SW 1271 (cell line): ENCODE data around the gene SLX1A.
"Not testable (repeated sequence)": the region's sequence is repeated elsewhere in the genome, so short reads cannot be mapped to it uniquely, and the experiment has no call there.

ENCODE experiments used
- DNase-seq, 2 experiments: peaks; one replicate each; lab custom pipeline; 2025; lab: John Stamatoyannopoulos, UW

SLX1A gene

DNA sequence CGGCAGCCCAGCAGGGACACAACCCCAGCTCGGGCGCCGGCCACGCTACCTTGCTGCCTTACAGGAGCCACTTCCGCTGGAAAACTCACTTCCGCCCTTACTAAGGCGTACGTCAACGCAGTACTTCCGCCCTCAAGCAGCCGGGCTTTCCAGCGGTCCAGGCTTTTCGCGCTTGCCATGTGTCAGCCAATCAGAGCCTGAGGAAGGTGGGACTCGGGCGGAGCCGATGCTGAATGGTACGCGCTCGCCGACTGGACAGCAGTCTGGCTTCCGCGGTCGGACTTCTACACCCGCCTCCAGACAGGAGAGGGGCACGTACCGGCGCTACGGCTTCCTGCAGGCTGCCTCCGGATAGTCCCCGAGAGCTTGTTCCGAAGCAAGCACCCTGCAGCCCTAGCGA lies at the start of gene SLX1A, which contains the start of gene BOLA2B:
TSS of gene SLX1A (plus strand) at position 261 of the 400 bp plus-strand sequence. CDS start 210 bp downstream, outside the sequence.
TSS of gene BOLA2B (minus strand) at position 52 of the 400 bp plus-strand sequence. CDS start 71 bp downstream, outside the sequence.
- not testable (repeated sequence) for DNase-seq

DNA sequence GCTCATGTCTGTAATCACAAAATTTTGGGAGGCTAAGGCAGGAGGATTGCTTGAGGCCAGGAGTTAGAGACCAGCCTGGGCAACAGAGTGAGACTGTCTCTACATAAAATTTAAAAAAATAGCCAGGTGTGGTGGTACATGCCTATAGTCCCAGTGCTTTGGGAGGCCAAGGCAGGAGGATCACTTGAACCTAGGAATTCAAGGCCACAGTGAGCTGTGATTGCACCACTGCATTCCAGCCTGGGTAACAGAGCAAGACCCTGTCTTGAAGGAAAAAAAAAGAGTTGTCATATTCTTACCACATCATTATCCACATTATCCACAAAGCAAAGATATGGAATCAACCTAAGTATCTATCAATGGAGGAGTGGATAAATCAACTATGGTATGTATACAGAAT lies 49.7 kb upstream of the SLX1A start:
- DNase-seq, result no peak

DNA sequence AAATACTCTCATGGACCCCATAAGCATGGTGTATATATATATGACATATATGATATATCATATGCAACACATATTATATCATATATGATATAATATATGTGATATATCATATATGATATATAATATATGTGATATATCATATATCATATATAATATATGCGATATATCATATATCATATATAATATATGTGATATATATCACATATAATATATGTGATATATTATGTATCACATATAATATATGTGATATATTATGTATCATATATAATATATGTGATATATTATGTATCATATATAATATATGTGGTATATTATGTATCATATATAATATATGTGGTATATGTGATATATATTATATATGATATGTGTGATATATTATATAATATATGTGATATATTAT lies 48.8 kb upstream of the SLX1A start:
- DNase-seq, result no peak

DNA sequence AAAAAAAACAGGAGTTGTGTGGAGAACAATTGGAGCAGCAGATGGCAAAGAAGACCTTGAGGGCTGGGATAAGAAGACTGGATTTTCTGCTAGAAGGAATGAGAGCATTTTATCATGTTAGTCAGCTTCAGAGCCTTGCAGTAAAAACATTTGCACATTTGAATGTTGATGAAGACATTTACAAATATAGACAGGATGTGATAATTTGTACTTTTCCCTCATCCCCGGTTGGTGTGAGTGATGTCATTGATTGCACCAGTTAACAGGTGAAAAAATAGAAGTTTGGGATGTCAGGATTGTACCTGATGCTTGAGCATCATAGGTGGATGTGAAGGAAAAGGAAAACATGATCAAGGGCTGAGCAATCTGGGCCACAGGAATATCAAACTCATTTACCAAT lies 48.0 kb upstream of the SLX1A start:
- DNase-seq, result no peak

DNA sequence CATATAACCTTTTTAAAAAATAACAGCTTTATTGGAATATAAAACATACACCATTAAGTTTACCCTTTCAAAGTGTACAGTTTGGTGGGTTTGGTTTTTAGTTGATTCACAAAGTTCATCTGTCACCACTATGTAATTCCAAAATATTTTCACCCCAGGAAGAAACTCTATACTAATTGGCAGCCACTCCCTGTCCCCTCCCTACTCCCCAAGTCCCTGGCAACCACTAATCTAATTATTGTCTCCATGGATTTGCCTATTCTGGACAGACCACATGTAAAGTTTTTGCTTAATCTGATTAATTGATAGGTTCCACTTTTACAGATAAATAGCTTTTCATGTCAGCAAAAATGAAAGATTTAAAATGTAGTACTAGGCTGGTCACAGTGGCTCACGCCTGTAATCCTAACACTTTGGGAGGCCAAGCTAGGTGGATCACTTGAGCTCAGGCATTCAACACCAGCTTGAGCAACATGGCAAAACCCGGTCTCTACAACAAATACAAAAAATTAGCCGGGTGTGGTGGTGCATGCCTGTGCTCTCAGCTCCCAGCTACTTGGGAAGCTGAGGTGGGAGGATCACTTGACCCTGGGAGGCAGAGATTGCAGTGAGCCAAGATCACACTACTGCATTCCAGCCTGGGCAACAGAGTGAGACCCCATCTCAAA lies 45.7 kb upstream of the SLX1A start:
- DNase-seq, result no peak

DNA sequence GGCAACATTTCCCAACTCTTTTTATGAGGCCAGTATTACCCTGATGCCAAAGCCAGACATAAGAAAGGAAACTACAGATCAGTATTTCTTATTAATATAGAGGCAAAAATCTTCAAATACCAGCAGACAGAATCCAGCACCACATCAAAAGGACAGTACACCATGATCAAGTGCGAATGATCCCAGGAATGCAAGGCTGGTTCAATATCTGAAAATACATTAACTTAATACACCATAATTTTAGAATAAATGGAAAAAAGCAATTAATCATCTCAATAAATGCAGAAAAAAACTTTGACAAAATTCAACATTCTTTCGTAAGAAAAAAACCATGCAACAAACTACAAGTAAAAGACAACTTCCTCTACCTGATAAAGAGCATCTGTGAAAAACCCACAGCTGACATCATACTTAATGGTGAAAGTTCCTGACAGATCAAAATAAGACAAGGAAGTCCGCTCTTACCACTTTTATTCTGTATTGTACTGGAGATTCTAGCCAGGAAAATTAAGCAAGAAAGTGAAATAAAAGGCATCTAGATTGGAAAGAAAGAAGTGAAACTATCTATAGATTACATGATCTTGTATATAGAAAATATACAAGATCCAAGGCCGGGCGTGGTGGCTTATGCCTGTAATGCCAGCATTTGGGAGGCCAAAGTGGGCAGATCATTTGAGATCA lies 44.3 kb upstream of the SLX1A start:
- DNase-seq, result no peak

DNA sequence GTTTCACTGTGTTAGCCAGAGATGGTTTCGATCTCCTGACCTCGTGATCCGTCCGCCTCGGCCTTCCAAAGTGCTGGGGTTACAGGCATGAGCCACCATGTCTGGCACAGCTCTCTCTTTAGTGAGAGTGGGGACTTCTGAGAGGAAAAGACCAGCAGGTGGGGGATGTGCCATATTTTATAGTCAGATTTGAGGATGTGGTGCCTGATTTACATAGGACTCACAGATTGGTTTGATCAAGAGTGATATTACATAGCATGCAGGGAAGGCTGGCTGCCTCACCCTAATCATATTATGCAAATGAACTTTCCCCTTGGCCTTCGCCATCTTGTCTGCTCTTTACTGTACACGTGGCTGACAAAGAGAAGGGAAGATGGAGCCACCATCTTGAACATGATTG lies 42.6 kb upstream of the SLX1A start:
- DNase-seq, result no peak

DNA sequence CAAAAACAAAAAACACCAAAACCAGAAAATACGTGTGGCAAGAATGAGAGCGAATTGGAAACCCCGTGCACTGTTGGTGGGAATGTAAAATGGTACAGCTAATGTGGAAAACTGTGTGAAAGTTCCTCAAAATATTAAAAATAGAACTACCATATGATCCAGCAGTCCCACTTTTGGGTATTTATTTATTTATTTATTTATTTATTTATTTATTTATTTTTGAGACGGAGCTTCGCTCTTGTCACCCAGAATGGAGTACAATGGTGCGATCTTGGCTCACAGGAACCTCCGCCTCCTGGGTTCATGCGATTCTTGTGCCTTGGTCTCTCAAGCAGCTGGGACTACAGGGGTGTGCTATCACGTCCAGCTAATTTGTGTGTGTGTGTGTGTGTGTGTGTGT lies 41.2 kb upstream of the SLX1A start:
- no peak for DNase-seq

DNA sequence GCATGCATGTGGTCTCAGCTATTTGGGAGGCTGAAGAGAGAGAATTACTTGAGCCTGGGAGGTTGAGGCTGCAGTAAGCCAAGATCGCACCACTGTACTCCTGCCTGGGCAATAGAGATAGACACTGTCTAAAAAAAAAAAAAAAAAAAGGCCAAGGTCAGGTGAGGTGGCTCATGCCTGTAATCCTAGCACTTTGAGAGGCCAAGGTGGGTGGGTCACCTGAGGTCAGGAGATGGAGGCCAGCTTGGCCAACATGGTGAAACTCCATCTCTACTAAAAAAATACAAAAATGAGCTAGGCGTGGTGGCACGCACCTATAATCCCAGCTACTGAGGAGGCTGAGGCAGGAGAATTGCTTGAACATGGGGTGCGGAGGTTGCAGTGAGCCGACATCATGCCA lies 38.5 kb upstream of the SLX1A start:
- no peak for DNase-seq

DNA sequence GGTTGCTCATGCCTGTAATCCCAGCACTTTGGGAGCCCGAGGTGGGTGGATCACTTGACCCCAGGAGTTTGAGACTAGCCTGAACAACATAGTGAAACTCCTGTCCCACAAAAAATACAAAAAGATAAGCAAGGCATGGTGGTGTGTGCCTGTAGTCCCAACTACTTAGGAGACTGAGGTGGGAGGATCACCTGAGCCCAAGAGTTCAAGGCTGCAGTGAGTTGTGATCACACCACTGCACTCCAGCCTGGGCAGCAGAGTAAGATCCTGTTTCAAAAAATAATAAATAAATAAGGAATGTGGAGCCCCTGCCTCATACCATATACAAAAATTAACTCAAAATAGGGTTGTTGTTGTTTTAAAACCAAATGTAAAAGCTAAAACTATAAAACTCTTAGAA lies 36.5 kb upstream of the SLX1A start:
- no peak for DNase-seq

DNA sequence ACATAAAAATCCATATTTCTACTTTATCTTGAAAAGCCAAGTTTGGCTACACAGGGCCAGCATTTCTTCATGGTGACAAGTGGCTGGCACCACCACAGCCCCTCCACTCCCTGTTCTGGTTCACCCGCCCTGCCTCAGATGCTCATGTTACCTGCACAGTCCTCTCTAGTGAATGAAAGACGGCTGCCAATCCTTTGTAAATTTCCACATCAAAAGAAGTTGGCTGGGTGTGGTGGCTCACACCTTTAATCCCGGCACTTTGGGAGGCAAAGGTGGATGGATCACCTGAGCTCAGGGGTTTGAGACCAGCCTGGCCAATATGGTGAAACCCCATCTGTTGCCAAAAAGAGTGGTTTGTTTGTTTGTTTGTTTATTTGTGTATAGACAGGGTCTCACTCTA lies 30.1 kb upstream of the SLX1A start:
- DNase-seq, result no peak

DNA sequence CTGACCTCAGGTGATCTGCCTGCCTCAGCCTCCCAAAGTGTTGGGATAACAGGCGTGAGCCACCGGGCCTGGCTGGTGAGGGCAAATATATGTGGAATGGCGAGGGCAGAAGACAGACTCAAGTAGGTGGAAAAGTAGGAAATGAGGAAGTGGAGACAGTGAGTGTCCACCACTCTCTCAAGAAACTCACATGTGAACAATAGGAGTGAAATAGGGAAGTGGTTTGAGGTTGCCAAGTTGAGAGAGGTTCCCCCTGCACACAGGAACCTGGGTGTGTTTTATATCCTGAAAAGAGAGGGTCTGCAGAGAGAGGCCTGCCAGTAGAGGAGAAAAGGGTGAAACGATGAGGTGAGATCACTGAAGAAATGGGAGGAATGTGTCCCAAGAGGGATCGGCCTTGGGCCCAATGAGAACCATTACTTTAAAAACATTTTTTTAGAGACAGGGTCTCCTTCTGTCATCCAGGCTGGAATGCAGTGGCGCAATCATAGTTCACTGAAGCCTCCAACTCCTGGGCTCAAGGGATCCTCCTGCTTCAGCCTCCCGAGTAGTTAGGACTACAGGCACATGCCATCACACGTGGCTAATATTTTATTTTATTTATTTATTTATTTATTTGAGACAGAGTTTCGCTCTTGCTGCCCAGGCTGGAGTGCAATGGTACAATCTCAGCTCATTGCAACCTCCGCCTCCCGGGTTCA lies 27.3 kb upstream of the SLX1A start:
- DNase-seq, result no peak

DNA sequence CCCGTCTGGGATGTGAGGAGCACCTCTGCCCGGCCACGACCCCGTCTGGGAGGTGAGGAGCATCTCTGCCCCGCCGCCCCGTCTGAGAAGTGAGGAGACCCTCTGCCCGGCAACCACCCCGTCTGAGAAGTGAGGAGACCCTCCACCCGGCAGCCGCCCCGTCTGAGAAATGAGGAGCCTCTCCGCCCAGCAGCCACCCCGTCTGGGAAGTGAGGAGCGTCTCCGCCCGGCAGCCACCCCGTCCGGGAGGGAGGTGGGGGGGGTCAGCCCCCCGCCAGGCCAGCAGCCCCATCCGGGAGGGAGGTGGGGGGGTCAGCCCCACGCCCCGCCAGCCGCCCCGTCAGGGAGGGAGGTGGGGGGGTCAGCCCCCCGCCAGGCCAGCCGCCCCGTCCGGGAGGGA lies 24.9 kb upstream of the SLX1A start:
- not testable (repeated sequence) for DNase-seq

DNA sequence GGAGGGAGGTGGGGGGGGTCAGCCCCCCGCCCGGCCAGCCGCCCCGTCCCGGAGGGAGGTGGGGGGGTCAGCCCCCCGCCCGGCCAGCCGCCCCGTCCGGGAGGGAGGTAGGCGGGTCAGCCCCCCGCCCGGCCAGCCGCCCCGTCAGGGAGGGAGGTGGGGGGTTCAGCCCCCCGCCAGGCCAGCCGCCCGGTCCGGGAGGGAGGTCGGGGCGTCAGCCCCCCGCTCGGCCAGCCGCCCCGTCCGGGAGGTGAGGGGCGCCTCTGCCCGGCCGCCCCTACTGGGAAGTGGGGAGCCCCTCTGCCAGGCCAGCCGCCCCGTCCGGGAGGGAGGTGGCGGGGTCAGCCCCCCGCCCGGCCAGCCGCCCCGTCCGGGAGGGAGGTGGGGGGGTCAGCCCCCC lies 24.3 kb upstream of the SLX1A start:
- not testable (repeated sequence) for DNase-seq

DNA sequence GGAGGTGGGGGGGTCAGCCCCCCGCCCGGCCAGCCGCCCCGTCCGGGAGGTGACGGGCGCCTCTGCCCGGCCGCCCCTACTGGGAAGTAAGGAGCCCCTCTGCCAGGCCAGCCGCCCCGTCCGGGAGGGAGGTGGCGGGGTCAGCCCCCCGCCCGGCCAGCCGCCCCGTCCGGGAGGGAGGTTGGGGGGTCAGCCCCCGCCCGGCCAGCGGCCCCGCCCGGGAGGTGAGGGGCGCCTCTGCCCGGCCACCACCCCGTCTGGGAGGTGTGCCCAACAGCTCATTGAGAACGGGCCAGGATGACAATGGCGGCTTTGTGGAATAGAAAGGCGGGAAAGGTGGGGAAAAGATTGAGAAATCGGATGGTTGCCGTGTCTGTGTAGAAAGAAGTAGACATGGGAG lies 23.5 kb upstream of the SLX1A start:
- DNase-seq, result not testable (repeated sequence)

DNA sequence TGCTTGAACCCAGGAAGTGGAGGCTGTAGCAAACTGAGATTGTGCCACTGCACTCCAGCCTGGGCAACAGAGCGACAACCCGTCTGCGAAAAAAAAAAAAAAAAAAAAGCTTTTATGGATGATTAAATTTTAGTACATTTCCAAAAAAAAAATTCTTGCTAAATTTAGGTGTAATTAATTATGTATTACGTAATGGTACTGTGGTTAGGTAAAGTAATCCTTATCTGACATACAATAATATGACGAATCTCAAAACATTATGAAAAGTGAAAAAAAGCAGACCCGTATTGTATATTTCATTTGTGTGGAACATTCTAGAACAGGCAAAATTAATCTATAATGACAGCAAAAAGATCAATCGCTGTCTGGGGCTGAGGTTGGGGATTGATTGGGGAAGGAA lies 20.6 kb upstream of the SLX1A start:
- no peak for DNase-seq

DNA sequence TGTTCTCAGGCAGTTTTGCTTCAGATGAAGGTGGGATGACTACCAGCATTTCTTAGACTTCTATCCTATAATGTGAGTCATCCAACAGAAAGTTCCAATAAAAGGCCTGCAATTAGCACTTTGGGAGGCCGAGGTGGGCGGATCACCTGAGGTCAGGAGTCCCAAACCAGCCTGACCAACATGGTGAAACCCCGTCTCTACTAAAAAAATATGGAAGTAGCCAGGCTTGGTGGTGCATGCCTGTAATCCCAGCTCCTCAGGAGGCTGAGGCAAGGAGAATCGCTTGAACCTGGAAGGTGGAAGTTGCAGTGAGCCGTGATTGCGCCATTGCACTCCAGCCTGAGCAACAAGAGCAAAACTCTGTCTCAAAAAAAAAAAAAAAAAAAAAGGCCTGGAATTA lies 16.8 kb upstream of the SLX1A start:
- not testable (repeated sequence) for DNase-seq

DNA sequence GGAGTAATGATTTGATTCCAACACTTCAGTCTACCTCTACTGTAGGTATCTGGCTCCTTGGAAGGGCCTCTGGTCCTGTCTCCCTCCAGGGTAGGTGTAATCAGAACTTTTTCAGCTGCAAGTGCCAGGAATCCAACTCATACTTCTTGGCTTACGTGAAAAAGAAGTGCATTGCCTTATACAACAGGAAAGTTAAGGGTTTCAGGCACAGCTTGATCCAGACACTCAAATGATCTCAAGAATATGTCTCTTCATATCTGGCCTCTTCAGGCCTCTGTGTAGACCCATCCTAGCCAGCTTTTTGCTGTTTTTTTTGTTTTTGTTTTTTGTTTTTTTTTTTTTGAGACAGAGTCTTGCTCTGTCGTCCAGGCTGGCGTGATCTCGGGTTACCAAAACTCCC lies 14.5 kb upstream of the SLX1A start:
- no peak for DNase-seq

DNA sequence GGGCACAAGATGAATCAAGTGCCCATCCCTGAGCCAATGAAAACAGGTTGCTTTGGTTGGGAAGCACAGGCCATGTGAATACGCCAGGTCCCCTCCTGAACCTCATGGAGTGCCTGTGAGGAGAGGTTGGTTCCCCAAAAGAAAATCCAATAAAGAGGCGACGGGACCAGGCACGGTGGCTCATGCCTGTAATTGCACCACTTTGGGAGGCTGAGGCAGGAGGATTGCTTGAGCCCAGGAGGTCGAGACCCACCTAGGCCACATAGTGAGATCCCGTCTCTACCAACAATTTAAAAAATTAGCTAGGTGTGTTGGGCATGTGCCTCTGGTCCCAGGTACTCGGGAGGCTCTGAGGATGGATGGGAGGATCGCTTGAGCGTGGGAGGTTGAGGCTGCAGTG lies 13.7 kb upstream of the SLX1A start:
- DNase-seq, result no peak

DNA sequence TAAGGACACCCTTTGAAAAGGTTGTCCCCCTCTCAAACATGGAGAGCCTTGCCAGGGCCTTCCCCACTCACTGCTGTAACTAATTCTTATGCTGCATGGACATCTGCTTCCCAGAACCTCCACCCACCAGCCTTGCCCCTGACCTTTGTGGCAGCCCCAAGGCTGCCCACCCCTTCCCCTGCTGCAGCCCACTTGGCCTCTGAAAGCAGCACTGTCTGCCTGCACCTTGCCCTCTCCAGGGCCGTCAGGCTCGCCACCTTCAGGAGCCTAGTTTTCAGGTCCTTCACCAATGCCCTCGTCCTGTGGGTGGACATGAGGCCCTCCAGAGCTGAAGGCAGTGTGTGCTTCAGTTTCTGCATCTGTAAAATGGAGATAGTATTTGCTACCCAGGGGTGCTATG lies 12.9 kb upstream of the SLX1A start:
- DNase-seq, result no peak

DNA sequence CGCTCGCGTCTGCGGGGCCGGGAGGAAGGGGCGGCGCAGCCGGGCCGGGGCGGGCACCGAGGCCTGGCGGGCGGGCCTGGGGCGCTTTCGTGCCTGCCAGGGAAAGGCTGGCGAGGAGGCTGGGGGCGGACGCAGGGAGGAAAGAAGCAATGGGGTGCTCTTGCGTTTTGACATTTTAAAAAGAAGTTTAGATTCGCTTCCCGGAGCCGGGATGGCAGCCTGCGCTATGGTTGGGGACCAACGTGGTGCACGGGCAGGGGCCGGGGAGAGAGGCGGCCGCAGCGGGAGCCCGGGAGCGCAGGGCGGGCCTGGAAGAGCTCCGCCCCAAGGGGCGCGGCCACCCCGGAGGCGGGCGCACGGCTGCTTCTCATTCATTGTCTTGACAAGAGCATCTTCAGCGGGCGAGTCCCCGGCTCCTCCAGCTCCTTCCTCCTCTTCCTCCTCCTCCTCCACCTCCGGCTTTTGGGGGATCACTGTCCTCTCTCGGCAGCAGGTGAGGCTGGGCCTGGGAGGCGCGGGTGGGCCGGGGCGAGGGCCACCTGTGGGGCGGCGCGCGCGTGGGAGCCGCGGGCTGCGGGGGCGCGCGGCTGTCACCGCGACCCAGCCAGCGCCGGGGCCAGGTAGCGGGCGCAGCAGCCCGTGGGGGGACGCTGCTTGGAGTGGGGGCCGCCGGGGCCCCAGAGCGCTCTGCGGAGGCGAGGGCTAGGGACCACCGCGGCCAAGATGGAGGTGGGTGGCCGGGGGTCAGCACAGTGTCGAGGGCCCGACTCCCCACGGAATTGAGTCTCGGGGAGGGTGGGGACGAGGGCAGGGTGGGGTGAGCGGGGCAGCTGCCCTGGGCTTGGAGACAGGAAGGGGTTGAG lies 10.2 kb upstream of the SLX1A start, which contains the start of gene CORO1A:
TSS of gene CORO1A (plus strand) at position 370 of the 863 bp plus-strand sequence. CDS start 1,608 bp downstream, outside the sequence.
- peak; percentile 43 to 69 for DNase-seq
